GM19025 (cell line): ENCODE measurements around the gene ARHGAP6.
"Not testable (repeated sequence)": the region's sequence is repeated elsewhere in the genome, so short reads cannot be mapped to it uniquely, and the experiment has no call there.

Experiments
- ATAC-seq: cut with Tn5 transposase; IDR thresholded peaks from one replicate; pipeline ENCODE4 v1.9.1; 2021; ENCODE audit warnings: mild to moderate bottlenecking, low read depth, moderate library complexity; ENCODE audit not compliant: unreplicated experiment

Gene ARHGAP6

DNA sequence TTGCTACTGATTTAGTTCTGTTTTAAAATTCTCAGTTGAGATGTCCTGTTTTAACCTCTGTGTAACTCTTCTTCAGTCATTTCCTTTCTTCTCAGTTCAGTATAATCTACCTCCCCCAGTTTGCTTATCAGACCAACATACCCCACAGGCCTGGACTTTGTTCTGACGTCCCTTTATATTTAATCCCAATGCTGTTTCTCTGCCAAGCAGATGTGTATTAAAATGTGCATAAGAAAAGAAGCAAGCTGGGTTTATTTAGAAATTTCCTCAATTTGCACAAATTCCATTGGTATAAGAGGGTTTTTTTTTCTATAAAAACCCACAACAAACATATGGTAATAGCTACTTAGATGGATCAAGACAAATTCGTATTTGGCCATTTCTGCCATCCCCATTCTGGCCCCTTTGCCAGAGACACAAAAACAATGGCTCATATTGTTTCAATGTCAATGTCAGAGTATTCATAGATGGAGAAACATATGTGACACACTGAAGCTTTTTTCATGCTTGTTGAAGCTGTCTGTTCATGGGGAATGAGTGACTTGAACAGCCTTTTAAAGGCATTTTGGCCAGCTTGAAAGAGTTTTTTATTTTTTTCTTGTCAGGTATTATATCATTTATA lies 530.0 kb downstream of the ARHGAP6 start:
- no peak for ATAC-seq

DNA sequence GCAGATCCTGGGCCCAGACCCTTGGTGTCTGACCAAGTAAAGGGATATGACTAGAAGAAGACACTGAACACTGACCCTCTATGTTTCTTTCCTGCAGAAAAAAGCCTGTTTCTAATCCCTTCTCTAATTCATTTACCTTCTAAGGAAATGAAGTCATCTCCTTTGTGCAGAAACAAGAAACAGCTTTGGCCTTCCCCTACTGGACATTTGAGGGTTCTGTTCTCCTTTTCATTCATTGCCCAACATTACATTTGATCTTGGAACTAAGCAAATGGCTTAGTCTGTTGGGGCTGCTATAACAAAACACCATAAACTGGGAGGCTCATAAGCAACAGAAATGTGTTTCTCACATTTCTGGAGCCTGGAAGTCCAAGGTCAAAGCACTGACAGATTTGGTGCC lies 534.6 kb downstream of the ARHGAP6 start:
- no peak for ATAC-seq

DNA sequence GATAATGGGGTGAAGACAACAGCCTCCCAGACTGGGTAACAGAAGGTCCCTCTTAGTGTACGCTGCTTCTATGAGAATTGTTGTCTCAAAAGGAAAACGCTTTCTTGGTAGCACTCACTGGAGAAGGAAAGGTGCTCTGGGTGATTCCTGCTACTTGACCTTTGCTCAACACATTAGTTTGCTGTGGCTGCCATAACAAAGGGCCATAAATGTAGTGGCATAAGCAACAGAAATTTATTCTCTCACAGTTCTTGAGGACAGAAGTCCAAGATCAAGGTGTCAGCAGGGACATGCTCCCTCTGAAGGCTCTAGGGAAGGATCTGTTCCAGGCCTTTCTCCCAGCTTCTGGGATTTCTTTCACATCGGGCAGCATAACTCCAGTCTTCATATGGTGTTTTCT lies 535.6 kb downstream of the ARHGAP6 start:
- no peak for ATAC-seq

DNA sequence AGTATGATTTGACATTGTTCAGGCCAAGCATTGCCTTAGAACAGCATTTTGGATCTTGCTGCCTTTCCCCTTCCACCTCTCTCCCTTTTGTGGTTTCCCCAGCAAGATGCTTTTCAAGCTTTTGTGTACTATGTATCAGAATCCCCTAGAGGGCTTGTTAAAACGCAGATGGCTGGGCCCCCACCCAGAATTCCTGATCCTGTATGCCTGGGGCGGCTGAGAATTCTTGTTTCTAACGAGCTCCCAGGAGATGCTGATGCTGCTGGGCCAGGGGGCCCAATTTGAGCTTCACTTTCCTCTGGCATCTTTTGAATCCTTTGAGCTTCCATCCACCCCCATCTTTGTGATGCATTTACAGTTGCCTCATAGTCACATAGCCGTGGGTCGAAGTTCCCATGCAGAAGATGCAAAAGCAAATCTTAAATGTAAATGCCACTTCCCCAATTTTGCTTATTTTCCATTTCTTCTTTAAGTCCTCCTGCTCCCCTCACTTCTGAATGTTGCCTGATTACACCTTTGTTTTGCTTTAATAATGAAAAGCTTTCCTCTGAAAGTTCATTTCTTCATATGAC lies 536.1 kb downstream of the ARHGAP6 start:
- no peak for ATAC-seq

DNA sequence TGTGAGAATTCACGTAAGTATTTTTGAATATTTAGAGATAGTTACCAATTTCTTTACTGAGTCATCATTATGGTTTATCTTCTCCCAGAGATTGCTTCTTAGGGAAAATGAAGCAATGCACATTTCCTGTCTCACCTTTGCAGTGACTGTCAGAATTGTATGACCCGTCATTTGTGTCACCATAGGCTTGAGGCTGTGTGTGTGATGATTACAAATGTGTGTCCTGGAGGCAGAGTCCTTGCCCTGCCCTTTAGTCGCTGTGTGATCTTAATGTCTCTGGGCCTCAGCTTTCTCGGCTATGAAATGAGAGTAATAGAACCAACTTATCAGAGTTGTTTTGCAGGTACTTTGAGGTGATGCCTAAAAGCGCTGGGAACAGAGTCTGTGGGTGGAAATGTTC lies 540.7 kb downstream of the ARHGAP6 start:
- ATAC-seq: no peak

DNA sequence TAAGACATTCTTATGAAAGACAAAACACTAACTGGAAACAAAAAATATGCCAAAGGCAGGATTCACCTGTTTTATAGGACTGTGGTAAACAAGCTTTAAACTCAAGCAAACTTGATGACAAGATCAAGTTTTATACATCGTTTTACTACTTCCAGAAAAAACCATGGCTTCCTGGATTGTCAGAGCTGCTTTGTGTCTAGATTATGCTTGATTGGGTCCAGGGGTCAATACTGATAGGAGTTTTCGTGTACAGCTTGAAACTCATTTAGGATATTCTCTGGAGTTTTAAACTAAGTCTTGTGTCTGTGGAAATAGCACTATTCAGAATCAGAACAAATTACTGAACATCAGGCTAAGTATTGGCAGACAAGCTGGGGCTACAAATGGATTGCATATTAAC lies 541.6 kb downstream of the ARHGAP6 start:
- ATAC-seq: no peak

DNA sequence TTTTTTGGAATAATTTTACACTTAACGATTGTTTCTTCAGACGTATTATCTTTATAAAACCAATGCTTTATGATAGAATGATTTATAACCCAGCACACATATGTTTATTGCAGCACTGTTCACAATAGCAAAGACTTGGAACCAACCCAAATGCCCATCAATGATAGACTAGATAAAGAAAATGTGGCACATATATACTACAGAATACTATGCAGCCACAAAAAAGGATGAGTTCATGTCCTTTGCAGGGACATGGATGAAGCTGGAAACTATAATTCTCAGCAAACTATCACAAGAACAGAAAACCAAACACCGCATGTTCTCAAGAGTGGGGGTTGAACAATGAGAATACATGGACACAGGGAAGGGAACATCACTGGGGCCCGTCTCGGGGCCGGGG lies 542.6 kb downstream of the ARHGAP6 start:
- ATAC-seq: not testable (repeated sequence)

DNA sequence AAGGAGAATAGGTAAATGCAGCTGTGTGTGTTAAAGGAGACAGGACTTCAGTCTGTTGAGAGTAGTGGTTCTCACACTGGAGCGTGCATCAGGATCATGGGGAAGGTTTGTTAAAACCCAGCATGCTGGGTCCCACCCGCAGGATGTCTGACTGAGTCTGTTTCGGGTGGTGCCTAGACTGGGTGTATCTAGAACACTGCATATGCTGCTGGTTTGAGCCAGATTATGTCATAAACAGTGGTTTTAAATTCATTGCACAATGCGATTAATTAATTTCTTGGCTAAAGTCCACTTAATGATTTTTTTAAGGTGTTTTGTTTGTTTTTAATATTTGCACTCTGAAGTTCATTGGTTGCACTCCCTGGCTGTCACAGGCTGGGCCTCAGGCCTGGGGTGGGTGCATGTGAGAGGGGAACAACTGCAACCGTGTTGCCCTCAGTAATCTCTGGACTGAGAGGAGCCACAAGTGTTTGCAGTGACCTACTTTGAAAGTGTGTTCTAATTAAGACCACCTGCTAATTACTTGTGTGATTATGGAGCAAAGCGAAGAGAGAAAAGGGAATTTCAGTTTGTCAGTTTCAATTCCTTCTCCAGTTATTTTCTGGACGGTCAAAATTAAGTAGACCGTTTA lies 546.3 kb downstream of the ARHGAP6 start:
- no peak for ATAC-seq

DNA sequence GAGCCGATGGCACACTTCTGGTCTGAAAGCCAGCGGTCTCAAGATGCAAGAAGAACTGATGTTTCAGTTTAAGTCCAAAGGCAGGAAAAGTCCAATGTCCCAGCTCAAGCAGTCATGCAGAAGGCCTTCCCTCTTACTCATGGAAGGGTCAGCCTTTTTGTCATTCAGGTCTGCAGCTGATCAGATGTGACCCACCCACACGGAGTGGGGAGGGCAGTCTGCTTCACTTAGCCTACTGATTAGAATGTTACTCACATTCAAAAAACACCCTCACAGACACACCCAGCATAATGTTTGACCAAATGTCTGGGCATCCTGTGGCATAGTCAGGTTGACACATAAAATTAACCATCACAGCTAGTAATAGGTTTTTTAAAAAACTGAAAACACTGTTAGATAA lies 548.0 kb downstream of the ARHGAP6 start:
- ATAC-seq: no peak

DNA sequence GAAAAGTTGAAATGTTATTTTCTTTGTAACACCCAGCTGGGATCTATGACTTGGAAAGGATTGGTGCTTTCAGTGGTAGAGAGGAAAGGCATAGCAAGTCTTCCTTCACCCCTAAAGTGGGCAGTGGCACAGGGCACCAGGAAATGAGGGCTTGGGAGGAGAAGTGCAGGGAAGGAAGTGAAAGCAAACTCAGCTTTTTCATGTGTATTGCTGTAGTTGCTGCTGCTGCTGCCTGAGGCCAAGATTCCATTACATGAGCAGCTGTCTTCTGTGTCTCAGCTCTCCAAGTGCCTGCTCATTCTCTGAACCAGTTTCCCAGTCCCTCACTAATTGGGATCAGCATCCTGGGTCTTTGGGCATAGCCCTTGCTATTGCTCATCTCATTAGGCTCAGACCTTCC lies 552.0 kb downstream of the ARHGAP6 start:
- no peak for ATAC-seq

DNA sequence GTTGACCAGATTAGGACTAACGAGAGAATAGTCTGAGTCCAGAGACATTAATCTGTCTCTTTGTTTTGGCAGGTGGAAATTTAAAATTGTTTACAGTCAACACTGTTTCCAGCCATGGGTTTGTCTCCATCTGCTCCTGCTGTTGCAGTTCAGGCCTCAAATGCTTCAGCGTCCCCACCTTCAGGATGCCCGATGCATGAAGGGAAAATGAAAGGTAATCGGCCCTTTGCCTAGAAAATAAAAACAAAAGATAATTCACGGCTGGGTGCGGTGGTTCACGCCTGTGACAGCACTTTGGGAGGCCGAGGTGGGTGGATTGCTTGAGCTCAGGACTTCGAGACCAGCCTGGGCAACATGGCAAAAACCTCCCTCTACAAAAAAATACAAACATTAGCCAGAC lies 553.8 kb downstream of the ARHGAP6 start:
- no peak for ATAC-seq

DNA sequence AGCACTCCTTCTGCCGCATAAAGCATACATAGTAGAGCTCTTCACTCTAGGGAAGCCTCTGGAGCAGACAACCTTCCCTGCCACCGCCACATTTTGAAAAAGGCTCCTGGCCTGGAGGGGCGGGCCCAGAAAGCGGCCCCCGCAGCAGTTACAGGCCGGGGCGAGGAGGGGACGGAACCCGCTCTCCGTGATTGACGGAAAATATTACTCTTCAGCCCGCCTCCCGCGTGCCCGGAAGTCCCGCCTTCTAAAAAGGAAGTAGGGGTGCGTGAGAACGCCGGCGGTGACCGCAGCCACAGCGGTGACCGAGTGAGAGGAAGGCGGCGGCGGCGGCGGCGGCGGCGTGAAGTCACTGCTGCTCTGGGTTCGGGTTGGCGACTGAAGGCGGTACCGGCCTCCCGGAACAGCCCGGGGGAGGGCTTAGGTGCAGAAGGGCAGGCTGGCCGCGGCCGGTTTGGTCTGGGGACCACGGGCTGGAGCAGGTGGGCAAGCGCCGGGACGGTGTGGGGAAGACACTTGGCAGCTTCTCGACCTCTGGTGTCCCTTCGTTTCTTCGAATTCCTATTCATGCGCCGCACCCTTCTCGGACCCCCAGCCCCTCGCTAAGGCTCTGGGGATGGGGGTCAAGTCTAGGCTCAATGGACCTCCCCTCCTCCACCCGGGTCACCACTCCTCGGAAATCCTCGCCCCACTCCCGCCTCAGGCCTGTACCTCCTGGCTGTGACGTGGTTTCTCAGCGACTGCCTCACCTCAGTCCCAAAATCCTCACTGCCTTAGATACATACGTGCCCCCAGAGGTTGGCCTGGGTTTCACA lies 554.5 kb downstream of the ARHGAP6 start, which contains the start of gene HCCS:
TSS of gene HCCS (plus strand) at position 296 of the 815 bp plus-strand sequence. CDS start 729 bp downstream, outside the sequence.
- ATAC-seq: peak; percentile 97

DNA sequence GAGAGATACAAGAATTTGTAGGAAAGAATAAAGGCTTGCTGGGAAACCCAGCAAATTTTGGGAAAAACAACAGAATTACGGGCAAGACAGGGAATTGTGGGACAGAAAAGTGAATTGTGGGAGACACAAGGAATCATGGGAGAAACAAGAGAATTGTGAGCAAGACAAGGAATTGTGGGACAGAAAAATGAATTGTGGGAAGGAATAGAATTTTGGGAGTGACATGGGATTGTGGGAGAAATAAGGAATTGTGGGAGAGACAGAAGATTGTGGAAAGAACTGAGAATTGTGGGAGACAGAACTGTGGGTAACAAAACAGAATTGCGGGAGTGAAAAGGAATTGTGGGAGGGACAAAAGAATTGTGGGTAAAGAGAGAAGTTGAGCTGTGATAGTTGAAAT lies 555.8 kb downstream of the ARHGAP6 start:
- ATAC-seq: no peak

DNA sequence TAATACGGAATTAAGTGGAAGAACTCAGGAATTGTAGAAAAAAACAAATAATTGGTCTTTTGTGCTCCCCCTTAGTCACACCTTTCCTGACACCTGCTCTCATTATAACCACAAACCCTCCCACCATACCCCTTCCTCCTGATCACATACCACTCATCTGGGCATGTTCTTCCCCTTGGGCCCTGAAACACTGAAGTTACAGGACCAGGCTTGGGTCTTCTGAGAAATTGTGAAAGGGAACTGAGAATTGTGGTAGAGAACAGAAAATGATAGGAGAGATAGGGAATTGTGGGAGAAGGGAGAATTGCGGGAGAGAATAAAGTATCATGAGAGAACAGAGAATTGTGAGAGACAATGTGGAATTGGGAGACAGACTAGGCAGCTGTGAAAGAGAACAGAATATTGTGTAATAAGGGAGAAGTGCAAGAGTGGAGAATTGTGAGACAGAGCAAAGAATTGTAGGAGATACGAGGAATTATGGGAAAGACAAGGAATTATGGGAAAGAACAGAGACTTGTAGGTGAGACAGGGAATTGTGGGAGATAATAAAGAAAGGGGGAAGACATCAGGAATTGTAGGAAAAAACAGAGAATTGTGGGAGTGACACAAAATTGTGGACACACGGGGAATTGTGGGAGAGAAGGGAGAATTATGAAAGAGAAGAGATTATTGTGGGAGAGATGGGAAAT lies 557.3 kb downstream of the ARHGAP6 start:
- ATAC-seq: no peak

DNA sequence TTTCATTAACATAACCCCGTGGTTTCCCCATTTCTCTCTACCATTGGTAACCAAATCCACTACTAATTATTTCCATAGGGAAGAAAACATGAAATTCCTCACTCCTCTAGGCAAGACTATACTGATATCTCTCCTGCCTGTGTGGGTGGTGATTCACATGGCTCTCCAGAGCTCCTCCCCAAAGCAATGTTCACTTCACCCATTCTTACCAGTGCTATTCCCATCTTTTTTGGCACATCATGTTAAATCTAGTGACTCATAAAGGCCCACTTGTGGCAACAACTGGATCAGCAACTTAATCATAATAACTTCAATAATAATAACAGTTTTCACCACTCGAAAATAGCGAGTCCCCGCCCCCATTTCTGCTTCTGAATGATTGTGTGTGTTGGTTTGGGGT lies 560.6 kb downstream of the ARHGAP6 start:
- ATAC-seq: no peak

DNA sequence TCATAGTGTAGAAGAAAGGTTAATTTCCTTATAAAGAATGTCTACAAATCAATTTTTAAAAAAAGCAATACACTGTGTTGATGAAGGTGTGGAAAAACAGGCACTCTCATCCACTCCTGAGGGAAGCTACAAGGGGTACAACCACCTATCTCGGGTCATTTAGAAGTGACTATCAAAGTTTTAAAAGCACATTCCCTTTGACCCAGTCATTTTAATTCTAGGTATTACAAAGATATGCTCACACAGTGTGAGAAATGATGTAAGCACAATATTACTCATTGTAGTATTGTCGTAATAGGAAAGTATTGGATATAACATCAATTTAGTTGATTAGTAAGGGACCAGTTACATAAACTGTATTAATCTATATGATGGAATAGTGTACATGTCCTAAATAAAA lies 562.0 kb downstream of the ARHGAP6 start:
- ATAC-seq: no peak

DNA sequence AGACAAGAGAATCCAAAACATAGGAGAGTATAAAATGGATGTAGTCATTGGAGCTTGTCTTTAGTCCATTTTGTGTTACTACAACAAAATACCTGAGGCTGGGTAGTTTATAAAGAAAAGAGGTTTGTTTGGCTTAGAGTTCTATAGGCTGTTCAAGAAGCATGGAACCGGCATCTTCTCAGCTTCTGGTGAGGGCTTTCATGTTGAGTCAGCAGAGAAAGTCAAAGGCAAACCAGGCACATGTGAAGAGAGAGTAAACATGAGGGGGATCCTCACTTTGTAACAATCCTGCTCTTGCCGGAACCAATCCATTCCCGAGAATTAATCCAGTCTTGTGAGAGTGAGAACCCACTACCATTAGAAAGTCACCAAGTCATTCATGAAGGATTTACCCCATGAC lies 562.7 kb downstream of the ARHGAP6 start:
- no peak for ATAC-seq

DNA sequence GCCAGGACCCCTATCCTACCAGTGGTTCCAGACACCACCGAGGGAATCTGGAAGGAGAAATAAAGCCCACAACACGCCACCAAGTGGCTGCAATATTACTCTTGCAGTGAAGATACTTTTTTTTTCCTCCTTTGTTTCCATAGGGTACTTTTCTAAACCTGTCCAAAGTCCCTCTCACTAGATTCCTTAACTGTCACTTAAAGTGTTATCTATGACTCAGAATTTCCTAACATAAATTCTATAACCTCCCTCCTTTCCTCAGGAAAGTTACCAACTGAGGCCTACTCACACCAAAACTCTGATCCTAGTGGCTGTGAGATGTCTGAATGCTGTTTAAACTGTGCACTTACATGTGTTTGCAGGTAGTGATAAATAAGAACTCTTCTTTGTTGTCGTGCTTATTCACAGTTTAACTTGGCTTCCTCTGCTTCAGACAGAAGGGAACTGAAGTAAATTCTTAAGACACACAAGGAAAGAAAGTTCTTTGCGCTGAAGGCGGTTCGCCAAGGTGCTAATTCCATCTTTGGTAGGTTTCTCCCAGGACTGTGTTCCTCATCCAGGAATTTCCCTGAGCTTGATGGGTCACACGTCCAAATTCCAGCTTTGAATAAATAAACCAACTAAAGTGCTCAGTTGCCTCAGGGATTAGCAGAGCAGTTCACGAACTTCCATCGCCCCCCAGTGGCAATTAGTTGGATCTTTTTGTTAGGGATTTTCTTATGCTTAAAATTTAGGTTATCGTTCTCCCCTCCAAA lies 565.3 kb downstream of the ARHGAP6 start:
- no peak for ATAC-seq

DNA sequence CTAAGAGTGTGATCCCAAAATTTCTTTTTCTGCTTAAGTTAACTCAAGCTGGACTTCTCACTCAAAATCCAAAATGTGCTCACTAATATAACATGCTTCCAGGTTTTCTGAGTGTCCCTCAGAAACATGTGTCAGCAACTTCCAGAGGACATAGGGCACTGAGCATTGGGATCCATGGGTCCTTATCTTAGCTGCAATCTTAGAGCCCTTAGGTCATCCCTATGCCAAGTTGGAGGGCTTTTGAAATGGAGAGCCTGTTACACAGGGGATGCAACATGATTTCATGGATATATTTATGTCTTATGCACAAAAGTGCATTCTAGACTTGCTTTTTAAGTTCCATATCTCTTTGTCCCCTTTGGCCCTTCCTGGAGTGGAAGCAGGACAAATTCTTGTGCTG lies 566.3 kb downstream of the ARHGAP6 start:
- no peak for ATAC-seq

DNA sequence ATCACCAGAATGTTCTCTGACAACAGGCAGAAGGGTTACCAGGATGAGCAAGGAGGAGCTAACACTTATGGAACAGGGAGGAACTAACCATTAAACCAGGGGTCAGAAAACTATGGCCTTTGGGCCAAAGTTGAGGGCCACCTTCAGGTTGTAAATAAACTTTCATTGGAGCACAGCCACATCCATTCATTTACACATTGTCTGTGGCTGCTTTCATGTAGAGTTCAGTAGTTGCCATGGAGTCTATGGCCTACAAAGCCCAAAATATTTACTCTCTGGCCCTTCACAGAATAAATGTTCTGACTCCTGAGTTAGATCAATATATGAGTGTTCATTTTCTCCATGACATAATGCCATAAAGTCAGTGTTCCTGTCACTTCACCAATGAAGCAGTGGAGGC lies 567.8 kb downstream of the ARHGAP6 start:
- no peak for ATAC-seq
